HG03439 (cell line): Measurements from ENCODE around the gene NCOA1.
"Not testable (repeated sequence)": the region's sequence is repeated elsewhere in the genome, so short reads cannot be mapped to it uniquely, and the experiment has no call there.

ENCODE experiments used
- ATAC-seq: cut with Tn5 transposase; IDR thresholded peaks from one replicate; pipeline ENCODE4 v1.9.1; 2021; ENCODE audit warnings: mild to moderate bottlenecking, moderate library complexity; ENCODE audit not compliant: unreplicated experiment

The NCOA1 gene

DNA sequence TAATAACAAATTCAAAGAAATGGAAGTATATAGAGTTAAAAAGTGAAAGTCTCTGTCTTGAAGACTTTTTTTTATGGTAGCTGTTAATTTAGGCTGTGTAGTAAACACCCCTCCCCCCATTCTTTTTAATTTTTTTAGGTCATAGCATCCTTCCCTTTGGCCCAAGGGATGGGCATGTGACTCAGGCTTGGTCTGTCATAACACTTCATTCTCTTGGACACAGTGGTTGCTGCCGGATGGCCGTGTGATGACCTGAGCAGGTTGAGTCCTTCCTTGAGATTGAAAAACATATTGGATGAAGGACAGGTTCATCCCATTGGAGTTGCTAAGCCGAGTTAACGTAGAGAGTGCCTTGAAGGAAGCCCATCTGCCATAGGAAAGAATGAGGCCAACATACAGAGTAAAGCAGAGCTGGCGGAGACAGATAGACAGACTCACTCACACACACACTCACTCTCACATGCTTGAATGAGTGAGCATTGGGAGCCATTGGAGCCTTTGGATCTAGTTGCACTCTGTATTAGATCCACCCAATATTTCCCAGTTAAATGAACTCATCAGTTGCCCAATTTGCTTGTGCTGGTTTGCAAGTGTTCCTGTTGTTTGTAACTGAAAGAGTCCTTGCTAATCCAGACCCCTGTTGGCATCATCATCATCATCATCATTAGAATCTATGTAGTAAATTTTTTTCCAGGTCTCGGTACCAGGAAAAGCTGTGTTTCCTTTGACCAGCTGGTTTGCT, 14.7 kb downstream of the NCOA1 start:
- ATAC-seq: no peak

DNA sequence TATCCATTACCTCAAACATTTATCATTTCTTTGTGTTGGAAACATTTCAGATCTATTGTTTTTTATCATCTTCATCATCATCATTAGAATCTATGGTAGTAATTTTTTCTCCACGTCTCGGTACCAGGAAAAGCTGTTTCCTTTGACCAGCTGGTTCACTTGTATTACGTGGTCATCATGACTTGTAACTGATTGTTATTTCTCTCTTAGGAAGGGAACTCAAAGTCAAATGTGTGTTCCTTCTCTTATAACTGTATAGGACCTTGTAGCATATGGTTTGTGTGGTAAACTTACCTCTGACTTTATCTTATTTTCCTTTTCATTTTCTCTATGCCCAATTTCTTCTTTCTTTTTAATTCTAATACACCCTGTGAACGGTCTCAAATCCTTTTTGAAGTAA, 16.5 kb downstream of the NCOA1 start:
- no peak for ATAC-seq

- ATAC-seq: no peak
These were observed 17.8 kb downstream of the NCOA1 start for GRCh38 chr2:24508878-24509277.

DNA sequence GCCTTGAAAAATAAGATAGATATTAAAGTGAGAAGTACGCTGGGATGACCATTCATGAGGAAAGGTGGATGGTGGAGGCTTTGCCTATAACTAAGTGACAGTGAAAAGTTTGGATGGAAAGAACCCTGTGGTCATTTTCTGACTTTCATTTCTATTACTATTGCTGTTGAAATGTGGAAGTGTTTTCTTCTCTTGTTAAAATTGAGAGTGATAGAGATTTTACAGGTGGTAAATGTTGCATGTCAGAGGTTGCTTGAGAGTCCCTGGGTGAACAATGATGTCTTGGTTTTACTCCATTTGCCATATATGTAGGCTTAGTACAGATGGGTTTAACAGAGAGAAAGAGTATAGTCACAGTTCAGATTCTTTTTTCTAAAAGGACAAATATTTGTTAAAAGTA, 18.4 kb downstream of the NCOA1 start:
- ATAC-seq: peak; percentile 86

DNA sequence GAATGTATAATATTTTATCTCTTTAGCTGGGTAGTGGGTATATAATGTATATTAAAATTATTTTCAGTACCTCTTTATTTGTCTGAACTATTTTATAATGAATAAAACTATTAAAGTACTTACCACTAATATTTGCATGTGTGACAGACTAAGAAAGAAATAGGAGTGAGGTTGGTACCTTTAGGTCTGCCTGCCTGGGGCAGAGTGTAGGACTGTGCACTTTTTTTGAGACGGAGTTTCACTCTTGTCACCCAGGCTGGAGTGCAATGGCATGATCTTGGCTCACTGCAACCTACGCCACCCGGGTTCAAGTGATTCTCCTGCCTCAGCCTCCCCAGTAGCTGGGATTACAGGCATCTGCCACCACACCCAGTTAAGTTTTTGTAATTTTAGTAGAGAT, 18.8 kb downstream of the NCOA1 start:
- ATAC-seq: no peak

GRCh38 chr2:24510771-24511170, 19.7 kb downstream of the NCOA1 start:
- no peak for ATAC-seq

GRCh38 chr2:24511198-24511597, 20.1 kb downstream of the NCOA1 start:
- ATAC-seq: no peak

DNA sequence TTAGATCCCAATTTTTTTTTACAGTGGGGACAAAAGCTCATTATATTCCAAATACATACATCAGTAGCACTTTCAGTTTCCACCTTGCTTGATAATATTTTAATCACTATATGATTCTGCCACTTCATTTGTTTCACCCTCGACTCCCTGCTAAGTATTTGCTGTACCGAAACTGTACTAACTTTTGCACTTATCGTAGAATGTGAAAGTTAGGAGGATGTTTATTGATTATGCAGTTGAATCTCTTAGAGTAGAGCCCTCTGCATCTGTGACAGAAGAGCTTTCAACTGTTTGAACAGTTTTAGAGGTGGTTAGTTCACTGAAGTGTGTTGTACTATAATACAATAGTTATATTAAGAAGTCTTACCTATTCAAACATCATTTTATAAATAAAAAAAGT, 20.8 kb downstream of the NCOA1 start:
- no peak for ATAC-seq

GRCh38 chr2:24512404-24512803, 21.4 kb downstream of the NCOA1 start:
- ATAC-seq: no peak

DNA sequence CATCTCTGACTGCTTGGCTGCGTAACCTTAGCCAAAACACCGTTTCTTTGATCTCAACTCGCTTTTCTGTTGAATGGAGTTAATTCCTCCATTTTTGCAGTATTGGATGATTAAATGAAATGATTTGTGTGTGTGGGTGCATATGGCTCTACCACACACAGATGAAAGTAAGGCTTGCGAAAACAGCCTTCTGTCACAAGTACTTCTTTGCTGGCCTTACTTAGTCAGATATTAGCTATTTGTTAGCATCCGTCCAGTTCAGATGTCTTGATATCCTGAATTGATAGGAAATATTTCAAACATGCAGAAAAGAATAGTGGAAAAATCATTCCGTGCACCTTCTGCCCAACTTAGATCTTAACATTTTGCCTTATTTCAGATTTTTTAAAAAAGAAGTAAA, 21.8 kb downstream of the NCOA1 start:
- no peak for ATAC-seq

DNA sequence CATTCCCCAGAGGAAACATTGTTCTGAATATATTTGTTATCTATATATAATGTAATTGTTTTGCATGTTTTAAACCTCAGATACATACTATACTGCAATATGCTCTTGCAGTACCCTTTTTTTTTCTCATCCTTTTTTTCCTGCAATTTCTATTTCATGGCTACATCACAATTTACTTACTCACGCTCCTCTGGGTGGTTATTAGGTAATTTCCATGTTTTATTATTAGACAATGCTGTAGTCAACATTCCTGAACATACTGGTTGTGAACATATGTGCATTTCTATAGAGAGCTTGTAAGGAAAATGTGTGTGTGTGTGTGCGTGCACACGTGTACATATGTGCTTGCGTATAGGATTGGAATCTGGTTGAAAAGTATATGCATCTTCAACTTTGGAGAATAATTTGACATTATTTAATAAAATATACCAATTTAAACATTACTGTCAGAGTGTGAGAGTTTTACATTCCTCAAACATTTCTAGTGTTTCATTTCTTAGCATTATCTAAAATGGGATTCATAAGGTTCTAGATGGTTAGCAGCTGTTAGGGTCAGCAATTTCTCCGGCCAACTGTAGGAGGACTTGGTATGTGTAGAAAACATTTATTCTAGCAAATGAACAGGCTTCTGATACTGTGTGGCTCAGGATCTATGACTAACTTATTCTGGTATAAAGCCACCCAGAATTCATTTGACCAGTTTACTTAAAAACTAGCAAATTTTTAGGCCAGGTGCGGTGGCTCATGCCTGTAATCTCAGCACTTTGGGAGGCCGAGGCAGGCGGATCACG, 22.4 kb downstream of the NCOA1 start:
- ATAC-seq: no peak

- ATAC-seq: no peak
These were observed 23.8 kb downstream of the NCOA1 start for GRCh38 chr2:24514820-24515219.

DNA sequence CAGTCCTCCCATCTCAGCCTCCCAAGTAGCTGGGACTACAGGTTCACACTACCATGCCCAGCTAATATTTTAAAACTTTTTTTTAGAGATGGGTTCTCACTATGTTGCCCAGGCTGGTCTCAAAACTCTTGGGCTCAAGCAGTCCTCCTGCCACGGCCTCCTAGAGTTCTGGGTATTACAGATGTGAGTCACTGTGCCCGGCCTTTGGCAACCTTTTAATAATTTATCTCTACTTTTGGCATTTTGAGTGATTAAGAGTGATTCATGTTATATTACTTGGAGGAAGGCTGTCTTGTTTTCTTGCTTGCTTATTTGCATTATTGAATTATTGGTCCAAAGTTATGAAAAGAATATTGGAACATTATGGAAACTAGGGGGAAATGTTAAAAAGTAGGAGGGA, 24.3 kb downstream of the NCOA1 start:
- ATAC-seq: no peak

DNA sequence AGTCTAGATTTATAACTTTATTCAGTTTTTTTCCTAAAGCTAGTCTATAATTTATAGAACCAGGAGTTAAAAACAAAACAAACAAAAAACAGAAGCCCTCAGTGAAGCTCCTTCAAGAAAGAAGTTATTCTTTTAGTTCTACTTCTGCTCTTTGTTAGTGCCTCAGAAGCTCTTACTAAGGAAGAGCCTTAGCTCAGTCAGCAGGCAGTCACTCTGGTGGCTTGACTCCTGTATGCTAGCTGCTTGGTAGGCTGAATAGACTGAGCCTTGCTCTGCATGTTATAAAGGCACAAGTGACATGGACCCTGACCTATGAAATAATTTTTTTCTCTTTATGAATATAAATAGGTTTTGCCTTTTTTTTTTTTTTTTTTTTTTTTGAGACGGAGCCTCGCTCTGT, 24.8 kb downstream of the NCOA1 start:
- ATAC-seq: no peak

DNA sequence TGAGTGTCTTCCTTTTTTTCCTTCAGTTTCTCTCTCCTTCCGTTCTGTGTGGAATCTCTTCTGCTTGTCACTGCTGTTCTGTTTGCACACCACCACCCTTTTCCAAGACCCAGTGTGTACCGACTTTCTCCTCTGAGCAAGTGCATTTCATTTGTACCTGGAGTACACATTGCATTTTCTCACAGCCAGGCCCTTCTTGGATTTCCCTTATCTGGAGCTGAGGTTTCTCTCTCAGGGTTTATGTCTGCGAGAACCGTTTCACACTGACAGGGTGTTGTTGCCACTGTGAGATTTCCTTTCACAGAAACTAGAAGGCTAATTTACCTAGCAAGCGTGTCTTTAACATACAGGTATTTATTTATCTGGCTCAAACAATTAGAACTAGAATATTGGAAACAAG, 26.2 kb downstream of the NCOA1 start:
- no peak for ATAC-seq

GRCh38 chr2:24520175-24520574, 29.1 kb downstream of the NCOA1 start:
- ATAC-seq: no peak

DNA sequence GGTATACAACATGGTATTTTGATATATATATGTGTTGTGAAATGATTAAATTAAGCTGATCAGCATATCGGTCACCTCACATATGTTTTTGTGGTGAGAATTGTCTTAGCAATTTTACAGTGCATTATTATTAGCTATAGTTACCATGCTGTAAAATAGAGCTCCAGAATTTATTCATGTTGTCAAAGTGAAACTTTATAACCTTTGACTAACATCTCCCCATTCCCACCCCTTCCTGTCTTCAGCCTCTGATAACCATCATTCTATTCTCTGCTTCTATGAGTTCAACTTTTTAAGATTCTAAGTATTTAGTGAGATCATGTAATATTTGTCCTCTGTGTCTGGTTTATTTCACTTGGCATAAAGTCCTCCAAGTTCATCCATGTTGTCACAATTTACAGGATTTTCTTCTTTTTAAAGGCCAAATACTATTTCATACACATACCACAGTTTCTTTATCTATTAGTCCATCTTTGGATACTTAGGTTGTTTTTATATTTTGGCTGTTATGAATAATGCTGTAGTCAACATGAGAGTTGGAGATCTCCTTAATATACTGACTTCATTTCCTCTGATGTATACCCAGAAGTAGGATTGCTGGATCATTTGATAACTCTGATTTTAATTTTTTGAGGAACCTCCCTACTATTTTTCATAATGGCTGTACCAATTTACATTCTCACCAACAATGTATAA, 30.3 kb downstream of the NCOA1 start:
- ATAC-seq: no peak

- ATAC-seq: no peak
These were observed 31.1 kb downstream of the NCOA1 start for GRCh38 chr2:24521975-24522639.

DNA sequence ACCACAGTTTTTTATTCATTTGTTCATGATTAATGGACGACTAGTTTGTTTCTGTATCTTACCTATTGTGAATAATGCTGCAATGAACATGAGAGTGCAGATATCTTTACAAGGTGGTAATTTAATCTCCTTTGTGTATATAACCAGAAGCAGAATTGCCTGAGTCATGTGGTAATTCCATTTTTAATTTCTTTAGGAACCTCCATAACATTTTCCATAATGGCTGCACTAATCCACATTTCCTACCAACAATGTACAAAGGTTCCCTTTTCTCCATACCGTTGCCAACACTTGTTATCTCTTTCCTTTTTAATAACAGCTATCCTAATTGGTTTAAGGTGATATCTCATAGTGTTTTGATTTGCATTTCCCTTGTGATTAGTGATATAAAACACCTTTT, 36.5 kb downstream of the NCOA1 start:
- ATAC-seq: no peak

DNA sequence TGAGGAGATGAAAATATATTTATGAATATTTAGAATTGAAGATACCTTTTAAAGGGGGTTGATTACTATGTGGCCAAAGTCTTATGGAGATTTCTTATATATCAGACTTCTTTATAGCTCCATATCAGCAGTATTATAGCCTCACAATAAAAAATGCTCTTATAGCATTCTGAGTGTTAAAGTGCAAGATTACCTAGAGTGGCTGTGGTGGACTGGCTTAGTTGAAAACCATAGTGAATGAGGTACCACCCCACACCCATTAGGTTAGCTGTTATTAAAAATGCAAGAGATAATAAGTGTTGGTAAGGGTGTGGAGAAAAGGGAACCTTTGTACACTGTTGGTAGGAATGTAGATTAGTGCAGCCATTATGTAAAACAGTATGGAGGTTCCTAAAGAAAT, 39.7 kb downstream of the NCOA1 start:
- no peak for ATAC-seq

DNA sequence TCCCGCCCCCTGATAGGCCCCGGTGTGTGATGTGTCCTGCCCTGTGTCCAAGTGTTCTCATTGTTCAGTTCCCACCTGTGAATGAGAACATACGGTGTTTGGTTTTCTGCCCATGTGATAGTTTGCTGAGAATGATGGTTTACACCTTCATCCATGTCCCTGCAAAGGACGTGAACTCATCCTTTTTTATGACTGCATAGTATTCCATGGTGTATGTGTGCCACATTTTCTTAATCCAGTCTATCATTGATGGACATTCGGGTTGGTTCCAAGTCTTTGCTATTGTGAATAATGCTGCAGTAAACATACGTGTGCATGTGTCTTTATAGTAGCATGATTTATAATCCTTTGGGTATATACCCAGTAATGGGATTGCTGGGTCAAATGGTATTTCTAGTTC, 40.6 kb downstream of the NCOA1 start:
- ATAC-seq: not testable (repeated sequence)
